Measurements from ENCODE around the gene ERF. TPM values are rescaled to one million over a fixed set of nuclear protein-coding genes. Genes with fewer than 3 reads are reported as not detected.
A peak's percentile ranks its signal among the peaks of the same experiment; 100 is the strongest.

The ERF gene
- total RNA-seq, 1 donor from 2014 or later = 11.6 TPM

- TF ChIP-seq CTCF (IDR thresholded peaks at IDR 0.05; ENCODE audit: insufficient read depth, low read length, severe bottlenecking) = no peak
- peaks cover 11% of the 10 kb centered on the region for H3K36me3 ChIP-seq (ENCODE audit: control insufficient read depth, insufficient read depth, low read length)
- no peak for FAIRE-seq
- H3K4me3 ChIP-seq (ENCODE audit: low read depth, low read length) = no peak overlapping the region
- DNase-seq (ENCODE audit: low read depth) = no peak
- H3K27me3 ChIP-seq (ENCODE audit: control insufficient read depth, insufficient read depth, low read length) = no peaks in the 10 kb centered on the region
Observed at GRCh38 chr19:42239544-42240220, 15.2 kb downstream of the ERF start.

DNA sequence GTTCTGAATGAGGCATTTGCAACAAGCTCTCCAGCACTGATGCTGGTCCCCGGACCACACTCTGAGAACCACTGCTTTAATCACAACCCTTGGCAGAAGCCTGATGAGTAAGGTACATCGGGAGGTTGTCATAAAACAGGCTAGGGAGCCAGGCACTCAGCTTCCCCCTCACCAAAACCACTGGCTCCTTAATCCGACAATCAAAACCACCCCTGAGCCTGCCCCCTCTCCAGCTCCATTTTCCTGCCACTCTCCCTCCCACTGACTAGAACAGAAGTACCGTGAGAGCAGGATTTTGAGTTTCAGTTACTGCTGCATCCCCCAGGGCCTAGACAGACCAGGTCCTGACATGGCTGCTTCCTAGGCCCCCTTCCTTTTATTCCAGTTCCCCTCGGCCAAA, 19.7 kb downstream of the ERF start:
- H3K36me3 ChIP-seq (ENCODE audit: control insufficient read depth, insufficient read depth, low read length) = peaks cover 25% of the 10 kb centered on the region
- H3K4me3 ChIP-seq (ENCODE audit: low read depth, low read length) = no peak overlapping the region
- DNase-seq (ENCODE audit: low read depth) (no peak), FAIRE-seq (no peak)
- H3K27me3 ChIP-seq (ENCODE audit: control insufficient read depth, insufficient read depth, low read length) = no peaks in the 10 kb centered on the region
- TF ChIP-seq CTCF (IDR thresholded peaks at IDR 0.05; ENCODE audit: insufficient read depth, low read length, severe bottlenecking) = no peak

DNA sequence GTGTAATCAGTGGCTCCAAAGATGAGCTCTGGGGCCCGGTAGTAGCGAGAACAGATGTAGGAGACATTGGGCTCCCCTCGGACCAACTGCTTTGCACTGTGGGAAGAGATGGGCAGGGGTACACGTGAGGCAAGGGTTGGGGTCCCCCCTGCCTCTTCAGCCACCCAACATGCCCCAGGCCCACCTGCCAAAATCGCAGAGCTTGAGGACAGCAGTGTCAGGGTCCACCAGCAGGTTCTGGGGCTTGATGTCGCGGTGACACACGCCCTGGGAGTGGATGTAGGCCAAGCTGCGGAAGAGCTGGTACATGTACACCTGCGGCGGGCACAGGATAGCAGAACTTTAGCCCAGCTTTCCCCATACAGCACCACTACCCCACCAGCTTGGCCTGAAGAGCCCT, 20.6 kb downstream of the ERF start:
- Histone ChIP-seq H3K27me3 (ENCODE audit: control insufficient read depth, insufficient read depth, low read length) (no peaks in the 10 kb centered on the region), H3K36me3 (ENCODE audit: control insufficient read depth, insufficient read depth, low read length) (peaks cover 25% of the 10 kb centered on the region), H3K4me3 (ENCODE audit: low read depth, low read length) (no peak overlapping the region)
- TF ChIP-seq CTCF (IDR thresholded peaks at IDR 0.05; ENCODE audit: insufficient read depth, low read length, severe bottlenecking) = no peak
- DNase-seq (ENCODE audit: low read depth) = no peak
- no peak for FAIRE-seq

DNA sequence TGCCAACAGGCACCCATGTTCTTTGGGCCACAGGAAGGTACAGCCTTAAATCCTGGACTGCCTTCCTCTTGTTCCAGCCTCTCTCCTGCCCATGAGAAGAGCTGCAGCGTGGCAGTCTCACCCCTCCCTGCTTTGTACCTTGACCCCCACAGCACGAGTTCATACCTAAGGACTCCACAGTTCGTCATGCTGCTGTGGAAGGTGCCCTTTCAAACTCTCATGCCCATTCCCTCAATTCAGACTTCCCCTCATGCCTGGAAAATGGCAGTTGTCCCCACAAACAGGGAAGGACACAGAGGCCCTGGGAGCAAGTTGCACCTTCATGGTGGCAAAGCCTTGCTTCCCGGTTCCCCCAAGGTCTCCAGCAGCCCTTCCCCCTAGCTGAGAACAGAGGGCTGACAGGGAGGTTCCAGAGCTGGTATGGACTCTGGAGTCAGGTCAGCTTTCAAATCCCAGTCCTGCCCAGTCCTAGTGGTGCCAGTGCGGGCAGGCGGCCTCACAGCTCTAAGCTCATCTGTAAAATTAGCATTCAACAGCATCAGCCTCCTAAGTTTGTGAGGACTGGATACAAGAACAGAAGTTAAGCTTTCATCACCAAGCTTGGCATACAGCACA, 21.1 kb downstream of the ERF start:
- Histone ChIP-seq H3K4me3 (ENCODE audit: low read depth, low read length) (no peak overlapping the region), H3K27me3 (ENCODE audit: control insufficient read depth, insufficient read depth, low read length) (no peaks in the 10 kb centered on the region), H3K36me3 (ENCODE audit: control insufficient read depth, insufficient read depth, low read length) (peaks cover 26% of the 10 kb centered on the region)
- peak; percentile 40 for FAIRE-seq
- DNase-seq (ENCODE audit: low read depth) = no peak
- no peak for TF ChIP-seq CTCF (IDR thresholded peaks at IDR 0.05; ENCODE audit: insufficient read depth, low read length, severe bottlenecking)

DNA sequence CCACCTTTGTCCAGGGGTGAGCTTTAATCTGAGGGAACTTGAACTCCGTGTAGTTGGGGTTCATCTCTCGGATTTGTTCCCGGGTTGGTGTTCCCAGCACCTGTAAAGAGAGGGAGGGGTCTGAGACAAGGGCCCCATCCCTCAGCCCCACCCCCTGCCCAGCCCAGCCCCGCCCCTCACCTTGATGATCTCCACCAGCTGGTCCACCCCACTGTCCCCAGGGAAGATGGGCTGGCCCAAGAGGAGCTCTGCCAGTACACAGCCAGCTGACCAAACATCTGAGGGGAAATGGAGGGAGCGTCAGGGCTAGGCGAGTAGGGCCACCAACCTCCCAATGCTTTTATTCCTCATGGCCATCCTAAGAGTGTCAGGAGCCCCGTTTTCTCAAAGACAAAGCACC, 21.8 kb downstream of the ERF start:
- no peaks in the 10 kb centered on the region for H3K27me3 ChIP-seq (ENCODE audit: control insufficient read depth, insufficient read depth, low read length)
- H3K36me3 ChIP-seq (ENCODE audit: control insufficient read depth, insufficient read depth, low read length) = peaks cover 26% of the 10 kb centered on the region
- DNase-seq (ENCODE audit: low read depth) = no peak
- no peak for FAIRE-seq
- H3K4me3 ChIP-seq (ENCODE audit: low read depth, low read length) = no peak overlapping the region
- TF ChIP-seq CTCF (IDR thresholded peaks at IDR 0.05; ENCODE audit: insufficient read depth, low read length, severe bottlenecking) = no peak

Measured in bronchial epithelial cell (primary cell).